ENCODE results near the gene MSRB1.
A peak's percentile ranks its signal among the peaks of the same experiment; 100 is the strongest.
"Not testable (repeated sequence)": the region's sequence is repeated elsewhere in the genome, so short reads cannot be mapped to it uniquely, and the experiment has no call there.

The MSRB1 gene

DNA sequence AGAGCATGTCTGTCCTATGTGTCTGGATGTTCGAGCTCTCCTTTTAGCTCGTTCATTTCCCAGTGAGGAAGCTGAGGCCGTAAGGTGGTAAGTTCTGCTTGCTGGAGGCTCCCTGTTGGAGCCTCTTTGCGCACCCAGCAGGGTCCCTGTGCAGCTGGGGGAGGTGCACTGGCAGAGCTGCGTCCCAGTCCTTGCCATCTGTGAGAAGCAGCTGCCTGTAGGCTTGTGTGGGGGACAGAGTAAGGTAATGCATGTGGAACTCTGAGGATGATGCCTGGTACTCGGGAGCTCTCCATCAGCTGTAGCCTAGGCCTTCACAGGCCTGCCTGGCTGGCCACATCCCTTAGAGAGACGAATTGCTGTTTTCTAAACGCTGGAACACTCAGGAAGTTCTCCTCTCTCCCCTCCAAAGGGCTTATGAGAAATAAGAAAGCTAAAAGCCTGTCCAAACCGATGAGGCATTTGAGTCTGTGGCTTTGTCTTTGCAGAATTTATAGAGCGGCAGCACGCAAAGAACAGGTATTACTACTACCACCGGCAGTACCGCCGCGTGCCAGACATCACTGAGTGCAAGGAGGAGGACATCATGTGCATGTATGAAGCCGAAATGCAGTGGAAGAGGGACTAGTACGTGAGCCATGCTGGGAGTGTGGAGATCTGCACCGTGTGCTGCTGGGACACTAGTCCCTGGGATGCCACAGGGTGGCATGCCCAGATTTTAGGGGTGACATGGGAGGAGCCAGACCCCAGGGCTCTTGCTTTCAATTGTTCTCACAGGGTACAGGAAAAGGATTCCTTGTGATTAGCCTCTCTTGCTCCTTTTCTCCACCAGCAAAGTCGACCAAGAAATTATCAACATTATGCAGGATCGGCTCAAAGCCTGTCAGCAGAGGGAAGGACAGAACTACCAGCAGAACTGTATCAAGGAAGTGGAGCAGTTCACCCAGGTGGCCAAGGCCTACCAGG is 17.9 kb upstream of the MSRB1 start:
- peak in 1 of 2 donors; percentile 42 for DNase-seq (ENCODE audit: low read depth in 2 of 2)

DNA sequence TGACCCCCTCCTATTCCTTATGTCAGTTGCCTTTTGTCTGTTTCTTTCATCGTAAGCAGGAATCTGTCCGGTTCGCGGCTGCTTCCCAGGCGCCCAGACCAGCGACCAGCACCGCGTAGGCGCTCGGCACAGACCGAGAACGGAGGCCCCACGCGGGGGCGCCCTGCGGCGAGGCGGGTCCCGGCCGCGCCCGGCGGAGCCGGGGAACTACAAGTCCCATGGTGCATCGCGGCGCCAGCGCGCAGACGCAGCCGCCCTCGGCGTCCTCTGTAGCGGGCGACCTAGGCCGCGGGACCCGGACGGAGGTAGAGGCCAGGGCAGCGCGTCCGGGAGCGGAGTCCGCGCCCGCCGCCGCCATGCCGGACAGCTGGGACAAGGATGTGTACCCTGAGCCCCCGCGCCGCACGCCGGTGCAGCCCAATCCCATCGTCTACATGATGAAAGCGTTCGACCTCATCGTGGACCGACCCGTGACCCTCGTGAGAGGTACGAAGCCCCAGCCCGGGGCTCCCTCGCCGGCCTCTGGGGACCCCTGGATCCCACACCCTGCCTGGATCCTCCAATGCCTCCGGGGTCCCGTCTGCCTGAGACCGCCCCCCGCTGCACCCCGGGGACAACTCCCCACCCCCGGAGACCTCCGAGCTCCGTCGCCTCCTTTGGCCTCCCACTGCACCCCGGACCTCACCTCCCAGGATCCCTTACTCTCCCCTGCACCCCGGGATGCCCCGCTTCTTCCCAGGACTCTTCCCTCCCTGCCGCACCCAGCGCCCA is 16.5 kb upstream of the MSRB1 start, which contains the start of gene NDUFB10:
NDUFB10 (plus strand) TSS at position 270 of the 771 bp plus-strand sequence; CDS start at position 357, 87 bp downstream.
- peak; percentile 78 to 91 for DNase-seq (ENCODE audit: low read depth in 2 of 2)

DNA sequence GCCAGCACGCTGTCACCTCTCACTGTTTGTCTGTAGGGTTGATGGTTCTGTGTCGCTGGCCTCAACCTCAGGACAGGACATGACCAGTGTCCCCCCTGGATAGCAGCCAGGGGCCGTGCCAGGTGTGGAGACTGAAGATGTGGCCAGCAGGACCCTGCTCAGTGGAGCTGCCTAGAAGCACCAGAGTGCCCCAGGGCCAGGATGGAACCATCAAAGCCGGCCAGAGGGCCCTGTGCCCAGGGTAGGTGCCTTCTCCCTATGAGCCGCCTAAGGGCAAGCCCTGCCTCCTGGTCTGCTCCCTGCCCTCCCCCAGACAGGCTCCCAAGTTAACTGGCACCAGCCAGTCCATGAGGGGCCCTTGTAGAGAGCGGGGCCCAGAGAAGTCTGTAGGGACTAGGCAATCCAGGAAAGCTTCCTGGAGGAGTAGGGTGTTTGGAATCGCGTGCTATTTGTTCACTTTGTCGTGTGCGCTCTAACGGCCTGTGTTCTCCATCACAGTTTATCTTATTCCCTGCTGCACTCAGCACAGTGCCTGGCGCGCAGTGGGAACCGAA is 15.8 kb upstream of the MSRB1 start:
- DNase-seq (ENCODE audit: low read depth in 2 of 2) = no peak

DNA sequence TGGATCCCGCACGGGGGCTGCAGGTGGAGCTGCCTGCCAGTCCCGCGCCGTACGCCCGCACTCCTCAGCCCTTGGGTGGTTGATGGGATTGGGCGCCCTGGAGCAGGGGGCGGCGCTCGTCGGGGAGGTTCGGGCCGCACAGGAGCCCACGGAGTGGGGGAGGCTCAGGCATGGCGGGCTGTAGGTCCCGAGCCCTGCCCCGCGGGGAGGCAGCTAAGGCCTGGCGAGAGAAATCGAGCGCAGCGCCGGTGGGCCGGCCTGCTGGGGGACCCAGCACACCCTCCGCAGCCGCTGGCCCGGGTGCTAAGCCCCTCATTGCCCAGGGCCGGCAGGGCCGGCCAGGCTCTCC is 15.1 kb upstream of the MSRB1 start:
- DNase-seq (ENCODE audit: low read depth in 2 of 2) = not testable (repeated sequence)

DNA sequence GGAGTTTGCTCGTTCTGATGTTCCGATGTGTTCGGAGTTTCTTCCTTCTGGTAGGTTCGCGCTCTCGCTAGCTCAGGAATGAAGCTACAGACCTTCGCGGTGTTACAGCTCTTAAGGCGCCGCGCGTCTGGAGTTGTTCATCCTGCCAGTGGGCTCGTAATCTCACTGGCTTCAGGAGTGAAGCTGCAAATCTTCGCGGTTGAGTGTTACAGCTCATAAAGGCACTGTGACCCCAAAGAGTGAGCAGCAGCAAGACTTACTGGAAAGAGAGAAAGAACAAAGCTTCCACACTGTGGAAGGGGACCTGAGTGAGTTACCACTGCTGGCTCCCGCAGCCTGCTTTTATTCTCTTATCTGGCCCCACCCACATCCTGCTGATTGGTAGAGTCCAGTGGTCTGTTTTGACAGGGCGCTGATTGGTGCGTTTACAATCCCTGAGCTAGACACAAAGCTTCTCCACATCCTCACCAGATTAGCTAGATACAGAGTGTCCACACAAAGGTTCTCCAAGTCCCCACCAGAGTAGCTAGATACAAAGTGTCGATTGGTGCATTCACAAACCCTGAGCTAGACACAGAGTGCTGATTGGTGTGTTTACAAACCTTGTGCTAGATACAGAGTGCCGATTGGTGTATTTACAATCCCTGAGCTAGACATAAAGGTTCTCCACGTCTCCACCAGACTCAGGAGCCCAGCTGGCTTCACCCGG is 14.6 kb upstream of the MSRB1 start:
- not testable (repeated sequence) for DNase-seq (ENCODE audit: low read depth in 2 of 2)

DNA sequence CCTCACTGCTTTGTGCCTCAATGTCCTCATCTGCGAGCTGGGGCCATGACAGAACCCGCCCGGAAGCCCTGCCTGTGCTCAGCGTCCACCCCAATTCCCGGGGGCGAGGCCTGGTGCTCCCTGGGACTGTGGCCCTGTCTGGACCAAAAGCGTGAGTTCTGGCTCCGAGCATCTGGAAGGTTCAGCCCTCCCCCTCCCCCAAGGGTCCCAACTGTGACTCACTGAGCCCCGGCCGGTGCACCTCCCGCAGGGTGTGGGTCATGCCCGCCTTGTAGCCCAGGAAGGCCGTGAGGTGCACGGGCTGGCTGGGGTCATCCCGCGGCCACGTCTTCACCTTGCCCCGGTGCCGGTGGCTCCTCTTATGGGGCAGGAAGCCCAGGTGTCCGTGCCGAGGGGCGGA is 10.7 kb upstream of the MSRB1 start:
- DNase-seq (ENCODE audit: low read depth in 2 of 2) = no peak

DNA sequence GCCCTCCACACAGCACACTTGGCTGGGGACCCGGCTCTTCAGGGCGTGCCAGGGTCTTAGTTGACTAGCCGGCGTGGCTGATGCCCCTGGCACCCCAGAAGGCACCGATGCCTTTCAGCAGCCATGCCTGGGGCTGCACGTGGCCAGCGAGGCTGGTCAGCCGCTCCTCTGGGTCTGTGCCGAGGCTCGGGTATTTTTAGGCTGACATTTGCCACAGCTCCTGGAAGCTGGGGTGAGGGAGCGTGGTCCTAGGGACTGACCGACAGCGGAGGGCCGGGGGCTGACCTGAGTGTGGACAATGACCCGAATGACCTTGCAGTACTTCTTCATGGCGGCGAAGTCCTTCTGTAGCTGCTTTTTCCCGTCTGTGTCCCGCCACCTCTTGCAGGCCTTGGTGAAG is 7.6 kb upstream of the MSRB1 start:
- no peak for DNase-seq (ENCODE audit: low read depth in 2 of 2)

DNA sequence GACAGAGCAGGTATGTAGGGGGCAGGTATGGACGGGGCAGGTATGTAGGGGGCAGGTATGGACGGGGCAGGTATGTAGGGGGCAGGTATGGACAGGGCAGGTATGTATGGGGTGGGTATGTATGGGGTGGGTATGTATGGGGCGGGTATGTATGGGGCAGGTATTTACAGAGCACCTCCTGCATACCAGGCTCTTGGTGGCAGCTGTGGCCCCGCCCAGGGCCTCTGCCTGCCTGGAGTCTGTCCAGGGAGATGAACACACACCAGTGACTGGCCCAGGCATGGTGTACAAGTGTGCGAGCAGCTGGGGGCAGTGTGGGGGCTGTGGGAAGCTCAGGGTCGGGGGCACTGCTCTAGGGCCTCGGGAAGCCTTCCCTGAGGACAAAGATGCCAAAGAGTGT is 7.0 kb upstream of the MSRB1 start:
- DNase-seq (ENCODE audit: low read depth in 2 of 2) = no peak

DNA sequence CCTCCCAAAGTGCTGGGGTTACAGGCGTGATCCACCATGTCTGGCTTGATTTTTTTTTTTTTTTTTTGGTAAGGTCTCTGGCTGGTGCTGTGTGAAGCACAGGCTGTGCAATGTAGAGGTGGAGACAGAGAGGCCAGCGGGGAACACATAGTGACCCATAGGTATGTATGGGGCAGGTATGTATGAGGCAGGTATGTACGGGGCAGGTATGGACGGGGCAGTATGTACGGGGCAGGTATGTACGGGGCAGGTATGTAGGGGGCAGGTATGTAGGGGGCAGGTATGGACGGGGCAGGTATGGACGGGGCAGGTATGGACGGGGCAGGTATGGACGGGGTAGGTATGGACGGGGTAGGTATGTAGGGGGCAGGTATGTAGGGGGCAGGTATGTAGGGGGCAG is 6.5 kb upstream of the MSRB1 start:
- no peak for DNase-seq (ENCODE audit: low read depth in 2 of 2)

DNA sequence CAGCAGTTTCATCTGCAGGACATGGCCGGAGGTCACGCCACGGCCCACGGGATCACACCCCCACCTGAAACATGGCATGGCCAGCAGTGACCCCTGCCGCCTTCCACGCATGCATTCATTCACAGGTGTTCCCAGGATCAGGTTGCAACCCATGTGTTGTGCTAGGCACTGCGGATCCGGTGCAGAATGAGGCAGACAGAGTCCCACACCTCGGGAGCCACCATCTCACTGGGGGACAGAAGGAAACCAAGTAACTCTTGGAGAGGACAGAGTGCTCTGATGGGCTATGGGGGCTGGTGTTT is 4.3 kb upstream of the MSRB1 start:
- no peak for DNase-seq (ENCODE audit: low read depth in 2 of 2)

DNA sequence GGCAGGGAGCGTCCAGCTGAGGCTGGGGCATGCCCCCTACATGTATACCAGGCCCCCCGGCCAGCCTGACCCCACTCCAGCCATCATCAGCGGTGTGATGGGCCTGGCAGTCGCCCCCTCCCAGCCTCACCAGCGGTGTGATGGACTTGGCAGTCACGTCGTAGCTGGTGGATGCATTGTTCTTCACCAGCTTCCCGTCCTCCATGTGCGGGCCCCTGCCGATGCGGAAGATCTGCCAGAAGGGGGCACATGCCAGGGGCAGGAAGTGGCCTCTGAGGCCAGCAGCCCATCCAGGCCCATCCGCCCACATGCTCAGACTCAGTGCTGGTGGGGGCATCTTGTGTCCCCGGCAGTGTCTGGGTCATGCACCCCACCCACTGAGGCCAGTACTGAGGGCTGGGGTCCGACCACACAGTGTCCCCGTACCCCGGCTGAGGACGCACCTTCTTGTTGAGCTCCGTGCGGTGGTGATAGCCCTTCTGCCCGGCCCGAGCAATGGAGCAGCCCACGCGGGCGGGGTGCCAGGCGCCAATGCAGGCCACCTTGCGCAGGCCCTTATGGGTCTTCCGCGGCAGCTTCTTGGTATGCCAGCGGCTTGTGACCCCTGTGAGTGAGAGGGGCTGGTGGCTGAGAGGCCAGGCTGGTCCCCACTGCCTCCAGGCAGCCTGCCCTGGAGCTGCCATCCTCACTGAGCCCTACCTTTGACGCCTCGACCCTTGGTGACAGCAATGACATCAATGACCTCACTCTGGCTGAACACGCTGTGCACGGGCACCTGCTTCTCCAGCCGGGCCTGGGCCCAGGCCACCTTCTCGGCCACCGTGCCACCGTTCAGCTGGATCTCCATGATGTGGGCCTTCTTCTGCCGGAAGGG is 3.7 kb upstream of the MSRB1 start:
- no peak for DNase-seq (ENCODE audit: low read depth in 2 of 2)

DNA sequence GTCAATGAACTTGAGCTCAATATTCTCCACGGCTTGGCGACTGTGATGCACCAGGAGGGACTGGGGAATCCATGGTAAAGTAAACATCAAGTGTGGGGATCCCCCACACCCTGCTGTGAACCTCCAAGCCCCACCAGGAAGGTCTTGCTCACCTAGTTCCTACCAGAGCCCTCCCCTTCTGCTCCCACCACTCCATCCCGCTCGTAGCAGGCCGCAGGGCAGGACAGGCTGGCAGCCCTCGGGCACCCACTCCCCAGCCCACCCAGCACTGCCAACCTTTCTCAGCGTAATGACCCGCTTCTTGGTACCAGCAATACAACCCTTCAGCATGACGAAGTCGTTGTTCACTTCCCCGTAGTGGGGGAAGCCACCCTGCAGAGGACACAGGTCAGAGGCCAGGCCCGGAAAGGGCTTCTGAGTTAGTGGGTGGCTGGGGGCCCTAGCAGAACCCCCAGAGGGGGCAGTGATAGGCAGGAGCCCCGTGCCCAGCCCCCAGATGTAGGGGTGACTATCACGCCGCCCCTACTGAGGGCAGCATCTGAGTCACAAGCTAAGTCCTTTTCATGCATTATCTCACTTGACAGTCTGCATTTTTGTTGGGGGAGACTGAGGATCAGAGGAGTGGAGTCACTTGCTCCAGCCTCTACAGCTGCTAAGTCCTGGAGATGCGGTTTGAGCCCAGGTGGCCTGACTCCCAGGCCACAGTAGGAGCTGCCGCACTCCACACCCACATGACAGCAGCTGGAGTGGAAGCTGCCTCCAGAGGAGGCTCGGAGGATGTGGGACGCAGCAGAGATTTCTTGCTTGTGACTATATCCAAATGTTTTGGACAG is 2.8 kb upstream of the MSRB1 start:
- no peak for DNase-seq (ENCODE audit: low read depth in 2 of 2)

DNA sequence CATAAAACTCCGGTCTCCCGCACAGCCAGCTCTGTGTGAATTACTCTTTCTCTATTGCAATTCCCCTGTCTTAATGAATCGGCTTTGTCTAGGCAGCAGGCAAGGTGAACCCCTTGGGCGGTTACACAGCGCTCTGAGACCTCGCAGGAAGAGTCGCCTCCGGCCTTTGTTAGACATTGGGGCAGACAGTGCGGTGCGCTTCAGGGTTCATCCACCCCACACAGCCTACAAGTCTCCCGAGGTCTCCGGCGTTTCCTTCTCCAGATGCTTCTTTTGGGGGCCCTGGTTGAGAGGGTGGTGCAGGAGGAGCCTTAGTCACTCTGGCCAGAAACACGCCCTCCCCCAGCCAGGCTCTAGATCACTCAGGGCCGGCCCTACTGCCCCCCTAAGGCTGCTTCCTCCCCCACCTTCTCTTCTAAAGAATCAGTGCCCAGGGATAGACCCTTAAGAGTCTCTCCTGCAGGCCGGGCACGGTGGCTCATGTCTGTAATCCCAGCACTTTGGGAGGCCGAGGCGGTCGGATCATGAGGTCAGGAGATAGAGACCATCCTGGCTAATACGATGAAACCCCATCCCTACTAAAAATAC is 1.7 kb upstream of the MSRB1 start:
- no peak for DNase-seq (ENCODE audit: low read depth in 2 of 2)

DNA sequence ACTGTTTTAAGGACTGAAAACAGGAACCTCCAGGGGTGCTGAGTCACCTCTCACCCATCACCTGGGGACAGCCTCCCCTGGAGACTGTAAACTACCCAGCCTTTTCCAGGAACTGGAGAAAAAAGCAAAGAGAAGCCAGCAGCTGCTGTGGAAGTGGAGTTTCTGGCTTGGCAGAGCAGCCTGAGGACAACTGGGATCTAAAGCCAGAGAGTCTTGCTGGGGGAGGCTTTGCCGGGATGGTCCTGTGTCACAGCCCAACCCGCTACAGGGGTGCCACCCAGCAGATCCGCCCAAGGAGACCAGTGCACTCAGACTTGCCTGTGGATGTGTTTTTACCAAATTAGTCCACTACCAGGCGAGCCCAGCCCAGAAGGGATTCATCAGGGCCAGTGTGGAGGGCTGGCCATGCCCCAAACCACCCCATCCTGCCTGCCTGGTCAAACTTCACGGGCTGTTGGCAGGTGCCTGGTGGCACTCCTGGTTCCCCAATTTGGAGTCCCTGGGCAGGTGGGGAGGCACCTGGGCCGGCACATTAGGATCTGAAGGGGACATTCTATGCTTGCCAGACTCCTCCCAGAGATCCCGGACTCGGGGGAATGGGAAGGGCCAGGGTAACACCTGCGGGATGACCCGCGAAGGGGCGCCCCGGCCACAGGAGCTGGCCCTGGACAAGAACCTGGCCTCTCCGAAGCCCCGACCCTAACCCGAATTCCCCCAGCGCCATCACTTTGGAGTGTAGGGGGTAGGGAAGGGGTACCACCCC is 771 bp downstream of the MSRB1 start:
- DNase-seq (ENCODE audit: low read depth in 2 of 2) = no peak

DNA sequence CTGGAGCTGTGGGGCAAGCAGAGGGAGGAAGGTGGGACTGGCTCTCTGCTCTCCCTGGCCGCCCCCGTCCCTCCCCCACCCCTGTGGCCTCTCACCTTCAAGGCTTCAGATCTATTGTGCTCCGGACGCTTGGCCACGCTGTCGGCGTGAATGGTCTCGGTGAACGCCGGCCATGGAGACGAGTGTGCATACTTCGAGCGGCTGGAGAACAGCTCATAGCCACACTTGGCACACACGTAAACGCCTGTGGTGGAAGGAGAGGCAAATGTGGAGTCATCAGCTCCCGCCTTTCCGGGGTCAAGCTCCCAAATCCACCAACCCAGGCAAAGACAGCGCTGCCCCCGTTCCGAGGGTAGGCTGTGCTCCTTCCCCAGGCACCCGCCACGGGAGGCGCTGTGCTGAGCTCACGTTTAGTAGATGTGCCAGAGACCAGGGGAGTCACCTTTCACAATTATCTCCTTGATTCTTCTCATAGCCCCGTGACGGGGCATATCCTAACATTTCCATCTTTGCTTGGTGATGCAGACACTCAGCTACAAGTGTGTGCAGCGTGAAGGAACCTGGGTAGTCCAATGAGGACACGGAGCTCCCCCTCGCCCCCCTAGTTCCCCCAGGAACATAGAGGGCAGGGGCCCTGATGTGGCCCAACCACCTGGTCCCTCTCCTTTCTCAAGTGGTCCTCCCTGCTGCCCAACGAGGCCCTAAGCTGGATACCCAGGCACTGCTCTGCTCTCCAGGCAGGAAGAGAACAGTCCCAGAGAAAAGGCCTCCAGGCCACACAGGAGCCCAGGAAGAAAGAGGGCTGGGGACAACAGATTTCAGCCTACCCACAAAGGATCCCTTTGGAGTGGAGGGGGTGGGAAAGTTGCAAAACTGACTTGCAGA is 1.6 kb downstream of the MSRB1 start:
- no peak for DNase-seq (ENCODE audit: low read depth in 2 of 2)

DNA sequence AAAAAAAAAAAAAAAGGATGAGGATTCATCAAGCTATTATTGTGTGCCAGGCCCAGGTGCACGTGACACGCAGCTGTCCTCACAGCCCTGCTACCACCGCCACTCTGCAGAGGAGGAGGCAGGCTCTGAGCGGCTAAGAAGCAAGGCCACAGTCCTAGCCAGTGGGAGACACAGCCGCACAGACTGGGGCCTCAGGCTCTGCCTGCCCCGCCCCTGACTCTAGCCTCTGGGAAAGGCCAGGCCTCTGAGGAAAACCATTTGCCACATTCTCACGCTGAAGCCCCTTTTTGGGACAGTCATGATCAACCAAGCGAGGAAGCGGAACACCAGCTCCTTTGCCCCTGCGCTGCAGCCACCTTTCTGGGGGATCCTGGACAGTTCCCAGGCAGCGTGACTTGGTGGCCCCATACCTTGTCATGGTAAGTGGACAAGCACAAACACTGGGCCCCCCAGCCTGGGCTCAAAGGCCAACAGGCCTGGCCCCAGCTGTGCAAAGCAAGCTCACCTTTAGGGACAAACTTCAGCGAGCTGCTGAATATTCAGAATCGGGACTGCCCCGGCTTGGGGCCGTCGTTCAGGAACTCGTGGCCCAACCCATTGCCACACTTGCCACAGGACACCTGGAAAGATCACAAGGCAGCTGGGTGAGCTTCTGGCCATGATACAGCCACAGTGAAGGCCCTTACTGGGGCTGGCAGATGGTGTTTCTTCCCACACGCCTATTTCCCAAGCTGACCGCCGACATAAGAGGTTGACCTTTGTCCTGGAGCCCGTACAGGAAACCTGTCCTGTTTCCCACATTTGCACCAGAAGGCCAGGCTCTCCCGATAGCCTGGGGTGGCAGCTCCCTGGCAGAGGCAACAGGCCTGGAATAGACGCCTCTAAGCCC is 2.5 kb downstream of the MSRB1 start:
- no peak for DNase-seq (ENCODE audit: low read depth in 2 of 2)

DNA sequence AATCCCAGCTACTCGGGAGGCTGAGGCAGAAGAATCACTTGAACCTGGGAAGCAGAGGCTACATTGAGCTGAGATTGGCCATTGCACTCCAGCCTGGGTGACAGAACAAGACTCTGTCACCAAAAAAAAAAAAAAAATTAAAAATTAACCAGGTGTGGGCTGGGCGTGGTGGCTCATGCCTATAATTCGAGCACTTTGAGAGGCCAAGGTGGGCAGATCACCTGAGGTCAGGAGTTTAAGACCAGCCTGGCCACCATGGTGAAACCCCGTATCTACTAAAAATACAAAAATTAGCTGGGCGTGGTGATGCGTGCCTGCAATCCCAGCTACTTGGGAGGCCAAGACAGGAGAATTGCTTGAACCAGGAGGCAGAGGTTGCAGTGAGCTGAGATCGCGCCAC is 3.2 kb downstream of the MSRB1 start:
- DNase-seq (ENCODE audit: low read depth in 2 of 2) = not testable (repeated sequence)

All from stimulated activated CD4-positive, alpha-beta T cell treated with anti-CD3 and anti-CD28 coated beads, Interleukin-15, amount 100 ng/mL, for 48 hours (primary cell).